HEK293 (cell line): Measurements from ENCODE around the gene DEAF1.

Experiments
- CTCF ChIA-PET: fragments of 350-600 bp; formaldehyde crosslinking; extraction: SDS; loops from one replicate; lab custom pipeline; 2021; ENCODE audit warnings: antibody characterized with exemption; lab: Yijun Ruan, JAX
- POLR2A ChIA-PET: fragments of 300-600 bp; formaldehyde crosslinking; extraction: SDS; loops from one replicate; lab custom pipeline; 2020; ENCODE audit warnings: antibody characterized with exemption, inconsistent platforms; lab: Yijun Ruan, JAX
- H3K27ac ChIP-seq: fragments of 200-500 bp; sonication (Bioruptor generic); 2 replicates; pipeline ENCODE4 v1.5.1; 2014; ENCODE audit warnings: low read depth, low read length, control low read depth, inconsistent platforms; ENCODE audit errors: extremely low read depth
- H3K36me3 ChIP-seq, 2 experiments: fragments of 200-500 bp in 1 of 2; sonication (Bioruptor generic) in 1 of 2; 1 replicate in 1 of 2; 2 replicates in 1 of 2; pipeline ENCODE4 v1.5.1; 2014 to 2017; ENCODE audit warnings: inconsistent platforms in 2 of 2, low read length in 2 of 2; ENCODE audit not compliant: control insufficient read depth in 2 of 2, insufficient read depth in 1 of 2
- H3K4me1 ChIP-seq: fragments of 200-500 bp; sonication (Bioruptor generic); 2 replicates; pipeline ENCODE4 v1.5.1; 2014; ENCODE audit warnings: mild to moderate bottlenecking, low read length, inconsistent platforms; ENCODE audit not compliant: control insufficient read depth, insufficient read depth
- H3K4me3 ChIP-seq: 2 replicates; pipeline ENCODE4 v1.5.1; 2011; ENCODE audit warnings: low read depth, mild to moderate bottlenecking, control low read depth, low read length, moderate library complexity
- H3K9me3 ChIP-seq: fragments of 200-500 bp; sonication (Bioruptor generic); 2 replicates; pipeline ENCODE4 v1.5.1; 2014; ENCODE audit warnings: low read depth, low read length, inconsistent platforms; ENCODE audit not compliant: control insufficient read depth, insufficient read depth
- GLIS1 ChIP-seq: fragments of 450-650 bp; formaldehyde crosslinking; IDR thresholded peaks from 2 replicates; pipeline ENCODE4 v1.5.1; 2016; ENCODE audit warnings: missing biosample characterization, missing genetic modification characterization
- PATZ1 ChIP-seq: fragments of 450-650 bp; formaldehyde crosslinking; IDR thresholded peaks from 2 replicates; pipeline ENCODE4 v1.5.1; 2016; ENCODE audit warnings: missing biosample characterization, missing genetic modification characterization
- SP2 ChIP-seq: fragments of 450-650 bp; formaldehyde crosslinking; IDR thresholded peaks from 2 replicates; pipeline ENCODE4 v1.5.1; 2016; ENCODE audit warnings: missing biosample characterization, missing genetic modification characterization
- SP3 ChIP-seq: fragments of 450-650 bp; formaldehyde crosslinking; IDR thresholded peaks from 2 replicates; pipeline ENCODE4 v1.5.1; 2016; ENCODE audit warnings: missing biosample characterization, missing genetic modification characterization
- ZBTB21 ChIP-seq: fragments of 450-650 bp; formaldehyde crosslinking; IDR thresholded peaks from 2 replicates; pipeline ENCODE4 v1.5.1; 2017; ENCODE audit warnings: missing biosample characterization, missing genetic modification characterization
- ZFP69B ChIP-seq: fragments of 450-650 bp; formaldehyde crosslinking; IDR thresholded peaks from 2 replicates; pipeline ENCODE4 v1.5.1; 2016; ENCODE audit warnings: missing biosample characterization, missing genetic modification characterization
- ZIC2 ChIP-seq: fragments of 450-650 bp; formaldehyde crosslinking; IDR thresholded peaks from 2 replicates; pipeline ENCODE4 v1.5.1; 2016; ENCODE audit warnings: missing biosample characterization, missing genetic modification characterization
- ZNF114 ChIP-seq: fragments of 450-650 bp; formaldehyde crosslinking; IDR thresholded peaks from 2 replicates; pipeline ENCODE4 v1.5.0; 2017; ENCODE audit warnings: missing biosample characterization, missing genetic modification characterization
- ZNF133 ChIP-seq: fragments of 450-650 bp; formaldehyde crosslinking; IDR thresholded peaks from 2 replicates; pipeline ENCODE4 v1.5.1; 2016; ENCODE audit warnings: missing biosample characterization, missing genetic modification characterization
- ZNF24 ChIP-seq: fragments of 450-650 bp; formaldehyde crosslinking; IDR thresholded peaks from 2 replicates; pipeline ENCODE4 v1.5.1; 2016; ENCODE audit warnings: missing biosample characterization, missing genetic modification characterization
- ZNF266 ChIP-seq: fragments of 450-650 bp; formaldehyde crosslinking; IDR thresholded peaks from 2 replicates; pipeline ENCODE4 v1.5.1; 2016; ENCODE audit warnings: missing biosample characterization, missing genetic modification characterization, low read depth
- ZNF292 ChIP-seq: fragments of 450-650 bp; formaldehyde crosslinking; IDR thresholded peaks from 2 replicates; pipeline ENCODE4 v1.5.1; 2016; ENCODE audit warnings: low read depth, missing biosample characterization, missing genetic modification characterization, borderline replicate concordance
- ZNF311 ChIP-seq: fragments of 450-650 bp; formaldehyde crosslinking; IDR thresholded peaks from 2 replicates; pipeline ENCODE4 v1.5.1; 2017; ENCODE audit warnings: missing biosample characterization, missing genetic modification characterization, borderline replicate concordance
- ZNF341 ChIP-seq: fragments of 450-650 bp; formaldehyde crosslinking; IDR thresholded peaks from 2 replicates; pipeline ENCODE4; 2016; ENCODE audit warnings: low read depth, missing biosample characterization, missing genetic modification characterization
- ZNF350 ChIP-seq: fragments of 450-650 bp; formaldehyde crosslinking; IDR thresholded peaks from 2 replicates; pipeline ENCODE4 v1.5.0; 2017; ENCODE audit warnings: missing biosample characterization, mild to moderate bottlenecking, missing genetic modification characterization
- ZNF423 ChIP-seq: fragments of 450-650 bp; formaldehyde crosslinking; IDR thresholded peaks from 2 replicates; pipeline ENCODE4 v1.5.1; 2016; ENCODE audit warnings: missing biosample characterization, missing genetic modification characterization
- ZNF426 ChIP-seq: fragments of 450-650 bp; formaldehyde crosslinking; IDR thresholded peaks from 2 replicates; pipeline ENCODE4 v1.5.1; 2017; ENCODE audit warnings: missing biosample characterization, missing genetic modification characterization, mild to moderate bottlenecking, inconsistent platforms, moderate library complexity
- ZNF530 ChIP-seq: fragments of 450-650 bp; formaldehyde crosslinking; IDR thresholded peaks from 2 replicates; pipeline ENCODE4 v1.5.1; 2016; ENCODE audit warnings: low read depth, missing biosample characterization, missing genetic modification characterization
- ZNF600 ChIP-seq: fragments of 450-650 bp; formaldehyde crosslinking; IDR thresholded peaks from 2 replicates; pipeline ENCODE4 v1.5.1; 2016; ENCODE audit warnings: missing biosample characterization, missing genetic modification characterization
- ZNF701 ChIP-seq: fragments of 450-650 bp; formaldehyde crosslinking; IDR thresholded peaks from 2 replicates; pipeline ENCODE4 v1.5.1; 2016; ENCODE audit warnings: missing biosample characterization, missing genetic modification characterization
- ZNF777 ChIP-seq: fragments of 450-650 bp; formaldehyde crosslinking; IDR thresholded peaks from 2 replicates; pipeline ENCODE4 v1.5.1; 2017; ENCODE audit warnings: missing biosample characterization, missing genetic modification characterization, borderline replicate concordance
- ZNF792 ChIP-seq: fragments of 450-650 bp; formaldehyde crosslinking; IDR thresholded peaks from 2 replicates; pipeline ENCODE4 v1.5.1; 2016; ENCODE audit warnings: missing biosample characterization, missing genetic modification characterization
- ZNF830 ChIP-seq: fragments of 450-650 bp; IDR thresholded peaks from 2 replicates; pipeline ENCODE4 v1.5.0; 2018; ENCODE audit warnings: missing biosample characterization, missing genetic modification characterization, low read depth, mild to moderate bottlenecking, moderate library complexity
- TF ChIP-seq, protein P1 (sequence below): fragments of 450-650 bp; formaldehyde crosslinking; IDR thresholded peaks from 2 replicates; pipeline ENCODE4 v1.5.1; 2017; ENCODE audit warnings: missing biosample characterization, missing genetic modification characterization

Gene DEAF1

DNA sequence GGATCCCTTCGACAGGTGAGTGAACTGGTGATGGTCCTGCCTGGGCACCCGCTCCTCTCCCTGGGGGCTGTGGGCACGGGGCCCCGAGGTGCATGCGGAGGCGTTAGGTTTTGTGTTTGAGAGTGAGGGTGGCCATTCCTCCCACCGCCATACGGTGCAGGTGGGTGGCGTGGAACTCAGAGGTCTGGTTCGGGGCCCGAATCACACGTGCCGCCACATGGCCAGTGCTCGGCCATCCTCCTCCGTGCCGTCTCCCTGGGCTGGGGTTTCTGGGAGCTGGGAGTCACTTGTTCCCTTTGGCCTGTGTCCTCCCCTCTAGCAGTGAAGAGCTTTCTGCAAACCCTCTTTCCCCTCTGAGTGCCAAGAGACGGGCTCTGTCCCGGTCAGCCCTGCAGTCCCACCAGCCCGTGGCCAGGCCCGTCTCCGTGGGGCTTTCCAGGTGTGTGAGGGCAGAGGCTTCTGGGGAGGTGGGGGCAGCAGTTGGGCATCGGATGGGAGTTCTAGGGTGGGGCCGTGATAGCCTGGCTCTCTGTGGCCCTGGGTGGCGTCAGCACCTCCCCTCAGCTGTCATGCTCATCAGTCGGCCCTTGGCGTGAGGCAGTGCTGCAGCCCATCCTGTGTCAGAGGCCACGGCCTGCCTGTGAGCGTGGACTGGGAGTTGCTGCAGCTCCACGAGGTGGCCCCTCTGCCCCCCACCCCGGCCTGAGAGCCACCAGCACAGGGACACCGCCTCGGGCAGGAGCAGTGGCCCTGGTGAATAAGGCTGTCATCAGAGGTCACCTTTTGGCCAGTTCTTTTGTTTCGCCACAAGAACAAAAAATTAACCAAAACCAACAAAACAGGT, 89.5 kb downstream of the DEAF1 start:
- no peak overlapping the region for H3K4me3 ChIP-seq
- H3K4me1 ChIP-seq, result no peaks in the 10 kb centered on the region
- POLR2A ChIA-PET, result interaction anchor here (1.5 kb wide), 1 partner anchor 8 kb away, joined by 4 read pairs; no protein-coding TSS in a partner anchor
- TF ChIP-seq ZNF426 (tag by site-specific recombination) (no peak), ZNF777 (tag by site-specific recombination) (no peak), ZNF701 (tag by site-specific recombination) (no peak), ZNF530 (tag by site-specific recombination) (no peak), ZNF292 (tag by site-specific recombination) (no peak), GLIS1 (tag by site-specific recombination) (no peak)
- TF ChIP-seq, protein P1, sequence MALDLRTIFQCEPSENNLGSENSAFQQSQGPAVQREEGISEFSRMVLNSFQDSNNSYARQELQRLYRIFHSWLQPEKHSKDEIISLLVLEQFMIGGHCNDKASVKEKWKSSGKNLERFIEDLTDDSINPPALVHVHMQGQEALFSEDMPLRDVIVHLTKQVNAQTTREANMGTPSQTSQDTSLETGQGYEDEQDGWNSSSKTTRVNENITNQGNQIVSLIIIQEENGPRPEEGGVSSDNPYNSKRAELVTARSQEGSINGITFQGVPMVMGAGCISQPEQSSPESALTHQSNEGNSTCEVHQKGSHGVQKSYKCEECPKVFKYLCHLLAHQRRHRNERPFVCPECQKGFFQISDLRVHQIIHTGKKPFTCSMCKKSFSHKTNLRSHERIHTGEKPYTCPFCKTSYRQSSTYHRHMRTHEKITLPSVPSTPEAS (tag by site-specific recombination), result no peak
- H3K27ac ChIP-seq, result no peak overlapping the region
- CTCF ChIA-PET, result no interaction called here
- H3K9me3 ChIP-seq, result no peaks in the 10 kb centered on the region
- H3K36me3 ChIP-seq, result peaks cover 12 to 93% of the 10 kb centered on the region in 2 experiments; a peak in 2 of 3 replicates

- CTCF ChIA-PET, result interaction anchor here (0.7 kb wide), 1 partner anchor 177 kb away, joined by 3 read pairs; no protein-coding TSS in a partner anchor
- no peak overlapping the region for H3K27ac ChIP-seq
Observed at GRCh38 chr11:603154-603553, 91.9 kb downstream of the DEAF1 start.

GRCh38 chr11:601573-602245, 93.3 kb downstream of the DEAF1 start:
- POLR2A ChIA-PET, result interaction anchor here (0.6 kb wide), 1 partner anchor 144 kb away, joined by 4 read pairs; no protein-coding TSS in a partner anchor
- Histone ChIP-seq H3K36me3 (peaks cover 16 to 90% of the 10 kb centered on the region in 2 experiments; a peak in 2 of 3 replicates), H3K9me3 (no peaks in the 10 kb centered on the region), H3K4me1 (no peaks in the 10 kb centered on the region), H3K4me3 (no peak overlapping the region), H3K27ac (no peak overlapping the region)
- TF ChIP-seq ZNF600 (tag by site-specific recombination) (peak; percentile 62), ZNF341 (no peak), SP2 (tag by site-specific recombination) (no peak), ZIC2 (tag by site-specific recombination) (no peak), ZBTB21 (tag by site-specific recombination) (no peak)
- CTCF ChIA-PET, result interaction anchor here (0.6 to 1.5 kb wide), 2 partner anchors 11 to 159 kb away, joined by 3 to 4 read pairs; no protein-coding TSS in a partner anchor

More at GRCh38 chr11:603154-603553, 91.9 kb downstream of the DEAF1 start:
- no peaks in the 10 kb centered on the region for H3K4me1 ChIP-seq
- H3K4me3 ChIP-seq, result no peak overlapping the region
- H3K36me3 ChIP-seq, result peaks cover 16 to 90% of the 10 kb centered on the region in 2 experiments; a peak in 2 of 3 replicates
- TF ChIP-seq ZNF830 (no peak), SP3 (tag by site-specific recombination) (no peak), ZNF792 (tag by site-specific recombination) (no peak), ZNF311 (tag by site-specific recombination) (no peak), ZNF24 (tag by site-specific recombination) (no peak), PATZ1 (no peak), ZNF266 (tag by site-specific recombination) (no peak), ZFP69B (no peak), ZNF423 (no peak), ZNF133 (tag by site-specific recombination) (no peak), ZNF114 (tag by site-specific recombination) (no peak), ZNF292 (tag by site-specific recombination) (no peak), ZNF350 (tag by site-specific recombination) (no peak)
- POLR2A ChIA-PET, result interaction anchor here (0.7 to 1.0 kb wide), 2 partner anchors 27 to 47 kb away, joined by 3 to 5 read pairs; partner anchors contain the start of gene PHRF1
- H3K9me3 ChIP-seq, result no peaks in the 10 kb centered on the region
